ENCODE results near the gene OXNAD1. TPM values are rescaled to one million over a fixed set of nuclear protein-coding genes. Genes with fewer than 3 reads are reported as not detected.

Gene OXNAD1
- total and polyA plus RNA-seq, 10 of the 15 experiments (the other 5 are each of a cell fraction or from before 2014, with no cell fraction given) = 5.6 to 27.8 (median 16.2) TPM

- TF ChIP-seq SIX5 (IDR thresholded peaks at IDR 0.05; ENCODE audit: low read depth, low read length, severe bottlenecking) = peak; percentile 76
- TF ChIP-seq TCF3 (IDR thresholded peaks at IDR 0.05; ENCODE audit: borderline replicate concordance, insufficient read depth, low read depth, low read length) = no peak
- peak; percentile 69; the same call in 1 of the 2 replicates for TF ChIP-seq HDGF (IDR thresholded peaks at IDR 0.05)
- peak in 1 of 2 experiments; percentile 26; a peak in 3 of 4 replicates for TF ChIP-seq BHLHE40 (IDR thresholded peaks at IDR 0.05; ENCODE audit: borderline replicate concordance in 1 of 2, low read depth in 2 of 2, low read length in 1 of 2)
- TF ChIP-seq KDM1A (IDR thresholded peaks at IDR 0.05; ENCODE audit: borderline replicate concordance) = no peak
- TF ChIP-seq HDAC6 (IDR thresholded peaks at IDR 0.05; ENCODE audit: unreplicated experiment) = no peak
- no peak for TF ChIP-seq ZNF592 (IDR thresholded peaks at IDR 0.05)
- no peak for TF ChIP-seq ZNF24 (IDR thresholded peaks at IDR 0.05)
- no peak for TF ChIP-seq CBX5 (IDR thresholded peaks at IDR 0.05; ENCODE audit: low read depth)
- peak; percentile 78 for TF ChIP-seq MAX (IDR thresholded peaks at IDR 0.05; ENCODE audit: low read depth, low read length)
- TF ChIP-seq ZNF687 (IDR thresholded peaks at IDR 0.05) = 0 out of 2 replicates have a peak, but pooled peaks have one; percentile 10
- TF ChIP-seq NFYA (IDR thresholded peaks at IDR 0.05; ENCODE audit: borderline replicate concordance, low read depth, low read length) = no peak
- TF ChIP-seq EGR1 (IDR thresholded peaks at IDR 0.05; ENCODE audit: borderline replicate concordance in 1 of 2, low read depth in 2 of 2, low read length in 2 of 2) = peak in 1 of 2 experiments; percentile 42; a peak in 1 of 3 replicates
- peak; percentile 89 for TF ChIP-seq KLF5 (IDR thresholded peaks at IDR 0.05; ENCODE audit: partially characterized antibody)
- no peak for TF ChIP-seq MTA3 (IDR thresholded peaks at IDR 0.05; ENCODE audit: borderline replicate concordance, low read length)
- TF ChIP-seq ZBTB40 (IDR thresholded peaks at IDR 0.05; ENCODE audit: borderline replicate concordance) = peak; percentile 97
Measured at GRCh38 chr3:16264708-16265454, at the start of gene OXNAD1, which contains the start of gene DPH3 (continued).
